ENCODE data around the gene RASD2. TPM values are rescaled to one million over a fixed set of nuclear protein-coding genes. Genes with fewer than 3 reads are reported as not detected.

The RASD2 gene
- total and polyA plus RNA-seq, 2 donors (not counting 1 experiment from before 2014, with no cell fraction given) = under 0.01 to 0.01 TPM

DNA sequence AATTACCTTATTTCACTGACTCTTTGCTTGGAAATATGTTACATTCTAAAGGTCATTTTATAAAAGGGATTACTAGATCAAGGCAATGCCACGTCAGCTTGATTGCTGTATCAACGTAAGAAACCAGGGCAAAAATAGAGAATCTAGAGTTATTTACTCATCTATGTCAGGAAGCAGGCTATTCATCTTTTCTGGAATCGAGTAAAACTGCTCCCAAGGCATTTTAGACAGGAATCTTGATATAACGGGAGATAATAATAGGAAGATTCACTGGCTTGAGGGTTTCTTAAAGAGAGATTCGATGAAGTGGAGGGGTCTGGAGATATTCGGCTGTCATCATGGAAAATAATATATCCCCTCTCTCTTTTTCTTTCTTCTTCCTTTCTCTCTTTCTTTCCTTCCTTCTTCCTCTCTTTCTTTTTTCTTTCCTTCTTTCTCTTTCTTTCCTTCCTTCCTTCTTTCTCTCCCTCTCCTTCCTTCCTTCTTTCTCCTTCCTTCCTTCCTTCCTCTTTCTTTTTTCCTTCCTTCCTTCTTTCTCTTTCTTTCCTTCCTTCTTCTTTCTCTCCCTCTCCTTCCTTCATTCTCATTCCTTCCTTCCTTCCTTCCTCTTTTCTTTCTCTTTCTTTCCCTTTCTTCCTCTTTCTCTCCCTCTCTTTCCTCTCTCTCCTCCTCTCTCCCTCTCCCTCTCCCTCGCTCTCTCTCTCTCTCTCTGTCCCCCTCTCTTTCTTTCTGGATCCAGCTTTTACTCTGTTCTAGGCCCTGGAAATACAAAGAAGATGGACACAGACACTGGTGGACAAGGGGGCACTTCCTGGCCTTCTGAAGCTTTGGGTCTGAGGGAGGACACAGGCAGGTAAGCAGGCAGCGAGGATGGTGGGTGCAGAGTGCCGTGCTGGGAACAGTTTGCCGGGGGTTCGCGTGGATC is 18.1 kb upstream of the RASD2 start:
- DNase-seq (ENCODE audit: low read depth in 2 of 2) = no peak
- H2AFZ ChIP-seq (ENCODE audit: low read length) = no peak overlapping the region
- no peaks in the 10 kb centered on the region for H3K4me1 ChIP-seq (ENCODE audit: control insufficient read depth, extremely low read depth, insufficient read depth, low read length)
- no peaks in the 10 kb centered on the region for H3K36me3 ChIP-seq (ENCODE audit: control insufficient read depth, insufficient read depth, low read length)
- H3K4me3 ChIP-seq (replicated peaks in 1 of 4; ENCODE audit: control extremely low read depth in 1 of 4, insufficient read depth in 1 of 4, low read depth in 3 of 4, low read length in 4 of 4) = no peak overlapping the region
- H4K20me1 ChIP-seq (ENCODE audit: control insufficient read depth, extremely low read depth, insufficient read depth, low read length) = no peaks in the 10 kb centered on the region
- TF ChIP-seq CTCF (conservative IDR thresholded peaks at IDR 0.05 in 1 of 2, IDR thresholded peaks at IDR 0.05 in 1 of 2; ENCODE audit: low read depth in 1 of 2, low read length in 2 of 2) (no peak), EZH2 (IDR thresholded peaks at IDR 0.05; ENCODE audit: low read length, missing control alignments) (no peak)
- no peak overlapping the region for H3K9ac ChIP-seq (ENCODE audit: insufficient read depth, low read length)
- H3K27me3 ChIP-seq (ENCODE audit: control insufficient read depth, insufficient read depth, low read length) = peaks cover 9% of the 10 kb centered on the region
- H3K4me2 ChIP-seq (ENCODE audit: extremely low read depth, insufficient read depth, low read length) = no peak overlapping the region
- H3K9me3 ChIP-seq (ENCODE audit: control insufficient read depth, insufficient read depth, low read depth, low read length) = no peaks in the 10 kb centered on the region
- no peaks in the 10 kb centered on the region for H3K79me2 ChIP-seq (ENCODE audit: control insufficient read depth, insufficient read depth, low read length)
- no peak overlapping the region for H3K27ac ChIP-seq (ENCODE audit: insufficient read depth, low read length)

- H3K4me2 ChIP-seq (ENCODE audit: extremely low read depth, insufficient read depth, low read length) = no peak overlapping the region
- H3K36me3 ChIP-seq (ENCODE audit: control insufficient read depth, insufficient read depth, low read length) = no peaks in the 10 kb centered on the region
- no peak overlapping the region for H3K27ac ChIP-seq (ENCODE audit: insufficient read depth, low read length)
- H3K9me3 ChIP-seq (ENCODE audit: control insufficient read depth, insufficient read depth, low read depth, low read length) = no peaks in the 10 kb centered on the region
- TF ChIP-seq CTCF (conservative IDR thresholded peaks at IDR 0.05 in 1 of 2, IDR thresholded peaks at IDR 0.05 in 1 of 2; ENCODE audit: low read depth in 1 of 2, low read length in 2 of 2) = no peak
- no peak for TF ChIP-seq EZH2 (IDR thresholded peaks at IDR 0.05; ENCODE audit: low read length, missing control alignments)
- H3K9ac ChIP-seq (ENCODE audit: insufficient read depth, low read length) = no peak overlapping the region
- DNase-seq (ENCODE audit: low read depth in 2 of 2) = no peak
- H3K4me1 ChIP-seq (ENCODE audit: control insufficient read depth, extremely low read depth, insufficient read depth, low read length) = no peaks in the 10 kb centered on the region
- H3K4me3 ChIP-seq (replicated peaks in 1 of 4; ENCODE audit: control extremely low read depth in 1 of 4, insufficient read depth in 1 of 4, low read depth in 3 of 4, low read length in 4 of 4) = no peak overlapping the region
- H4K20me1 ChIP-seq (ENCODE audit: control insufficient read depth, extremely low read depth, insufficient read depth, low read length) = no peaks in the 10 kb centered on the region
- H3K27me3 ChIP-seq (ENCODE audit: control insufficient read depth, insufficient read depth, low read length) = peaks cover 9% of the 10 kb centered on the region
- H2AFZ ChIP-seq (ENCODE audit: low read length) = no peak overlapping the region
- H3K79me2 ChIP-seq (ENCODE audit: control insufficient read depth, insufficient read depth, low read length) = no peaks in the 10 kb centered on the region
Measured at GRCh38 chr22:35523167-35523947, 17.3 kb upstream of the RASD2 start.

Data from fibroblast of lung (primary cell).